ENCODE measurements around the gene FDXR.
"Not testable (repeated sequence)": the region's sequence is repeated elsewhere in the genome, so short reads cannot be mapped to it uniquely, and the experiment has no call there.

Gene FDXR, protein sequence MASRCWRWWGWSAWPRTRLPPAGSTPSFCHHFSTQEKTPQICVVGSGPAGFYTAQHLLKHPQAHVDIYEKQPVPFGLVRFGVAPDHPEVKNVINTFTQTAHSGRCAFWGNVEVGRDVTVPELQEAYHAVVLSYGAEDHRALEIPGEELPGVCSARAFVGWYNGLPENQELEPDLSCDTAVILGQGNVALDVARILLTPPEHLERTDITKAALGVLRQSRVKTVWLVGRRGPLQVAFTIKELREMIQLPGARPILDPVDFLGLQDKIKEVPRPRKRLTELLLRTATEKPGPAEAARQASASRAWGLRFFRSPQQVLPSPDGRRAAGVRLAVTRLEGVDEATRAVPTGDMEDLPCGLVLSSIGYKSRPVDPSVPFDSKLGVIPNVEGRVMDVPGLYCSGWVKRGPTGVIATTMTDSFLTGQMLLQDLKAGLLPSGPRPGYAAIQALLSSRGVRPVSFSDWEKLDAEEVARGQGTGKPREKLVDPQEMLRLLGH

GRCh38 chr17:74872313-74873036 is at the start of gene FDXR:
TSS of gene FDXR (minus strand) at chr17:74872994. CDS start at chr17:74872944, 50 bp downstream.
- DNase-seq = no peak

DNA sequence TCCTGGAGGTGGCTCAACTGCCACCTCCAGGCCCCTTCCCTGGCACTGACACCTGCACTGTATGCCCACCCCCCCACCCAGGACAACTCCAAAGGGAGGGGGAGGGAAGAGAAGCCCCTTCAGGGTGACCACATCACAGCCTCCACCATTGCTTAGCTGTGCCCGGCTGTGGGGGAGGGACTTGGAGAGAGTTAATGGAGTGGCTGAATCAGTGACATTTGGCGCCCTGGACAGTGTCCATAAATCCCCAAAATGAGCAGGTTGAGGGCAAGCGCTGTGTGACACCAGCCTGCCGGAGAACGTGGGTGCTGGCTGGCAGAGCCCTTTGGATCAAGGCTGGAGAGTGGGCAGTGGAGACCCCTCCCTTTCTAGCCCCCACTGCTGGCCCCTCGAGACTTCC is 49.4 kb upstream of the FDXR start:
- no peak for DNase-seq

GRCh38 chr17:74921769-74922168 is 49.0 kb upstream of the FDXR start:
- DNase-seq = no peak

DNA sequence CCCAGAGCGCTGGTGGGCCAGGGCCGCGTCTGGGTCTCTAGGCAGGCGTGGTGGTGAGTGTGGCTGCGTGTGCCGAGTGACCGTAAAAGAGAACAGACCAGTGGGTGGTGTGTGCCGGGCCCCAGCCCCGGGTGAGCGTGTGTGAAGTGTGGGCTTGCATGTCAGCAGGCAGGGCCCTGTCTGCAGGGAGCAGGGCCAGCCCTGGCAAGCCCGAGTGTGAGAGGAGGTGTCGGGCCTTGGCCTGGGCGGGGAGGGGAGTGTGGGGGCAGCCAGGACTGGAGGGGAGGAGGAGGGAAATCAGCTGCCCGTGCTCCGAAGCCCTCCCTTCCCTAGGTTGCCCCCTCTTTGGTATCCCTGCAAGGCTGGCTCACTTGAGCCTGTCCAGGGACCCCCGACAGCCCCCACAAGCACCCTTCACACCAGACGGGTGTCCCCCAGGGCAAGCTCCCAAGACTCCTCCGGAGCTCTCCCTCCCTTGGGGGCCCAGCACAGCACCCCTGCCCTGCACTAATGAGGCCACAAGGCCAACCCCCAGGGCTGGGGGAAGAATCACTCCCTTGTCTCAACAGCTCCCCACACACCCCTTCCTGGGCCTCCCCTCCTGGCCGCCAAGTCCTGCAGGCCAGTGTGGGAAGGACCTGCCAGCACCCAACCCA is 48.4 kb upstream of the FDXR start:
- DNase-seq = no peak

DNA sequence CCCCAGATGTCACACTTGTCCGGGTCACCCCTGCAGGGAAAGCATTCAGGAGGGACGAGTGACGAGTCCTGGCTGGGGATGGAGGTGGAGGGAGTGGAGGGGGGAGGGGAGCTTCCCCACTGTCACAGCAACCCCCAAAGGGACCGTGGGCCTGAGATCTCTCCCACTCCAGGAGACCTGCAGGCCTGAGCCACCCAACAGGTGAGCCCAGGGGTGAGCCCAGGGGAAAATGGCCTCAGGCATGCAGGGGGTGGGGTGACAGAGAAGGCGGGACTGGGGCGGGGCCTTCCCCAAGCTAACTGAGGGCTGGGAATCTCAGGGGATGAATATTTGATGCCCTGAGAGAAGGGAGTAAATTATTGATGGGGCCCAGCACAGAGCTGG is 47.8 kb upstream of the FDXR start:
- DNase-seq = no peak

GRCh38 chr17:74920306-74920620 is 47.5 kb upstream of the FDXR start:
- DNase-seq = no peak

GRCh38 chr17:74919440-74920305 is 46.9 kb upstream of the FDXR start:
- DNase-seq = no peak

- DNase-seq = no peak
Measured at GRCh38 chr17:74918906-74919305, 46.1 kb upstream of the FDXR start.

GRCh38 chr17:74917430-74917829 is 44.6 kb upstream of the FDXR start:
- no peak for DNase-seq

GRCh38 chr17:74916851-74917199 is 44.0 kb upstream of the FDXR start:
- no peak for DNase-seq

GRCh38 chr17:74916136-74916850 is 43.5 kb upstream of the FDXR start:
- DNase-seq = no peak

DNA sequence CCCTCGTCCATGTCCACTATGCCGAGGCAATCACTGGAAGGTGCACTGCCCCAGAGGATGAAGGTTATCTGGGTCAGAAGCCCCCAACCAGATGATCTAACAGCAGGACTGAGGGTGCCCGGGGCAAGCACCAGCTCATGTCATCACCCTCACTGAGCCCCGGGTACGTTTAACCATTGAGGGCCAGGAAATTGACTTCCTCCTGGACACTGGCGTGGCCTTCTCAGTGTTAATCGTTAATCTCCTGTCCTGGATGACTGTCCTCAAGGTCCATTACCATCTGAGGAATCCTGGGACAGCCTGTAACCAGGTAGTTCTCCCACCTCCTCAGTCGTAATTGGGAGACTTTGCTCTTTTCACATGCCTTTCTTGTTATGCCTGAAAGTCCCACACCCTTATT is 38.6 kb upstream of the FDXR start:
- DNase-seq = not testable (repeated sequence)

GRCh38 chr17:74909097-74909496 is 36.3 kb upstream of the FDXR start:
- DNase-seq = not testable (repeated sequence)

GRCh38 chr17:74907012-74907411 is 34.2 kb upstream of the FDXR start:
- no peak for DNase-seq

DNA sequence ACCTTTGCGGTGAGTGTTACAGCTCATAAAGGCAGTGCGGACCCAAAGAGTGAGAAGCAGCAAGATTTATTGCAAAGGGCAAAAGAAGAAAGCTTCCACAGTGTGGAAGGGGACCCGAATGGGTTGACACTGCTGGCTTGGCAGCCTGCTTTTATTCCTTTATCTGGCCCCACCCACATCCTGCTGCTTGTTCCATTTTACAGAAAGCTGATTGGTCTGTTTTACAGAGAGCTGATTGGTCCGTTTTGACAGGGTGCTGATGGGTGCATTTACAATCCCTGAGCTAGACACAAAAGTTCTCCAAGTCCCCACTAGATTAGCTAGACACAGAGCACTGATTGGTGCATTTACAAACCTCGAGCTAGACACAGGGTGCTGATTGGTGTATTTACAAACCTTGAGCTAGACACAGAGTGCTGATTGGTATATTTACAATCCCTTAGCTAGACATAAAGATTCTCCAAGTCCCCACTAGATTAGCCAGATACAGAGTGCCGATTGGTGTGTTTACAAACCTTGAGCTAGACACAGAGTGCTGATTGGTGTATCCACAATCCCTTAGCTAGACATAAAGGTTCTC is 33.5 kb upstream of the FDXR start:
- DNase-seq = not testable (repeated sequence)

DNA sequence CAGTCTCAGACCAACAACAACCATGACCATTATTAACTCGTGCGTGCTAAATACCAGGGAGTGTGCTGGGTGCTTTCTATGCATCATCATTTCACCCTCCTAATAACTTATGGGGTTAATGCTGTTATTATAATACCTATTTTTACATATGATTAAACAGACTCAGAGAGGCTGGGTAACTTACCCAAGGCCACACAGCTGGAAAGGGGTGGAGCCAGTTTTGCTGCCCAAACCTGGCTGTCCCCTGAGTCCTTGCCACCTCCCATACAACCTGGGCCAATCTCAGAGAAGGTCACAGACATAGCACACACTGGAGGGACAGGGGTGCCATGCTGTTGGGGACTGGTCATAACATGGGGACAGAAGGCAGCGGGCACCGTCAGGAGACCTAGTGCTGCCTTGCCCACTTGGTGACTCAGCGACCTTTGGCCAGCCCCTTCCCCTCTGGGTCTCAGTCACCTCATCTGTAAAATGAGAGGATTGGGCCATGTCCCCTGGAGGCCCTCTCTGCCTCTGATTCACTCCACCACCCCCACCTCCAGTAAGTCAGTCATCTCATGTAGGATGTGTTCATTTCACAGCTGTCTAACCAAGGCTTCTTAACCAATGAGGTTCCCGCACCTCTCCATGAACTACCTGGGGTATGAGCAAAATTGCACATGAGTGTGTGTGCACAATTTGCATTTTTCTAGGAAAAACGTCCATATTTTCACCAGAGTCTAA is 32.1 kb upstream of the FDXR start:
- no peak for DNase-seq

GRCh38 chr17:74903671-74904070 is 30.9 kb upstream of the FDXR start:
- DNase-seq = no peak

GRCh38 chr17:74903034-74903433 is 30.2 kb upstream of the FDXR start:
- DNase-seq = no peak

DNA sequence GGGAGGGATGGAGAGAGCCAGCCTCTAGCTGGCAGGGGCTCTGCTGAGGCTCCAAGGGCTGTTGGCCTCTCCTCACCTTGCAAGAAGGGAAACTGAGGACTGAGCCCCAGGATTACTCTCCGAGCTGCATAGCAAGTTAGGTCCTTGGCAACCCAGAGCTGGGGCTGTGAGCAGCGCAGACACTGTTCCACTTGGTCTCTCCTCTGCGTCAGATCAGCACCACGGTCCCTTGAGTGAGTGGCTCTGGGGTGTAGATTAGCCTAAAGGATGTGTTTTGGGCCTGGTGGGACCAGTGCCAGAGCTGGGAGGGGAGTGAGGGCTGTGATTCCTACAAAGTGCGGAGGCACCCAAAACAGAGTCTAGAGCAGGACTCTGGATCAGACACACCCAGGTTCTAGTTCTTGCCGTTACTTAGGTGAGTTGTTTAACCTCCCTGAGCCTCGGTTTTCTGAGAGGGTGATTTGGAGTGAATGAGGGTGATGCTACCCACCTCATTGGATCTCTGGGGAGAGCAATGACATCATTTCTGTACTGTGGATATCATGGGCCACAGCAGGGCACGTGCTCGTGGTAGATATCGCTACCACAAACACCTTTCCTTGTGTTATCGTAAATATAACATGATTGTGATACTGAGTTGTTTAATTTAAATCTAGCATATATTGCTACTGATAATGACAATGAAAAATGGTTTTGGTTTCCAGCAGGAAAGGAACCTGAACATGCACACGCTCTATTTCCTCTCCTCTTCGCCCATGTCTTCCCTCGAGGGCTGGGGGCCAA is 28.8 kb upstream of the FDXR start:
- no peak for DNase-seq

GRCh38 chr17:74900208-74900607 is 27.4 kb upstream of the FDXR start:
- no peak for DNase-seq

Measured in cortex of kidney (tissue), 1 donor.